SK-N-SH treated with all-trans-retinoic acid at 6 μM for 48 hours (cell line): ENCODE data around the gene CD22.

ENCODE experiments used
- ATAC-seq: fragments of 200-7000 bp; cut with Tn5 transposase; 3 replicates; pipeline ENCODE4 v1.9.1; 2020; ENCODE audit warnings: mild to moderate bottlenecking, moderate library complexity
- ARNTL ChIP-seq: fragments of 450-650 bp; formaldehyde crosslinking; IDR thresholded peaks from 2 replicates; pipeline ENCODE4 v1.5.0; 2020; ENCODE audit warnings: low read depth, mild to moderate bottlenecking, moderate library complexity, borderline replicate concordance
- BACH2 ChIP-seq: fragments of 250-450 bp; sonication (Bioruptor Pico); IDR thresholded peaks from 2 replicates; pipeline ENCODE4 v1.9.0; 2021; ENCODE audit warnings: mild to moderate bottlenecking, borderline replicate concordance
- CREB5 ChIP-seq: fragments of 250-450 bp; sonication (Bioruptor Pico); IDR thresholded peaks from 2 replicates; pipeline ENCODE4 v1.5.1; 2020; ENCODE audit warnings: low read depth, mild to moderate bottlenecking, moderate library complexity
- CSDC2 ChIP-seq: fragments of 250-450 bp; sonication (Bioruptor Pico); IDR thresholded peaks from 2 replicates; pipeline ENCODE4 v1.5.0; 2020; ENCODE audit warnings: mild to moderate bottlenecking, moderate library complexity
- CSRNP3 ChIP-seq: fragments of 250-450 bp; sonication (Bioruptor Pico); IDR thresholded peaks from 2 replicates; pipeline ENCODE4 v1.5.1; 2021; ENCODE audit warnings: mild to moderate bottlenecking, moderate library complexity
- ESRRG ChIP-seq: fragments of 250-450 bp; sonication (Bioruptor Pico); IDR thresholded peaks from 2 replicates; pipeline ENCODE4 v1.6.1; 2021; ENCODE audit warnings: mild to moderate bottlenecking
- GLIS3 ChIP-seq: fragments of 250-450 bp; sonication (Bioruptor Pico); IDR thresholded peaks from 2 replicates; pipeline ENCODE4 v1.5.0; 2020; ENCODE audit warnings: mild to moderate bottlenecking, moderate library complexity
- ISL1 ChIP-seq: fragments of 250-450 bp; sonication (Bioruptor Pico); IDR thresholded peaks from 2 replicates; pipeline ENCODE4 v2.1.2; 2022; ENCODE audit warnings: mild to moderate bottlenecking, moderate library complexity
- OSR1 ChIP-seq: fragments of 250-450 bp; sonication (Bioruptor Pico); IDR thresholded peaks from 2 replicates; pipeline ENCODE4 v1.8.0; 2022; ENCODE audit warnings: moderate library complexity, mild to moderate bottlenecking, inconsistent platforms
- PATZ1 ChIP-seq: fragments of 250-450 bp; sonication (Bioruptor Pico); IDR thresholded peaks from 2 replicates; pipeline ENCODE4 v1.8.0; 2020; ENCODE audit warnings: mild to moderate bottlenecking, moderate library complexity, borderline replicate concordance
- POU6F1 ChIP-seq: fragments of 250-450 bp; sonication (Bioruptor Pico); IDR thresholded peaks from 2 replicates; pipeline ENCODE4 v1.8.0; 2021; ENCODE audit warnings: low read depth, mild to moderate bottlenecking, moderate library complexity, borderline replicate concordance
- PPARA ChIP-seq: fragments of 250-450 bp; sonication (Bioruptor Pico); IDR thresholded peaks from 2 replicates; pipeline ENCODE4 v1.5.0; 2020; ENCODE audit warnings: mild to moderate bottlenecking, borderline replicate concordance
- RARB ChIP-seq: fragments of 250-450 bp; sonication (Bioruptor Pico); IDR thresholded peaks from 2 replicates; pipeline ENCODE4 v1.8.0; 2021; ENCODE audit warnings: mild to moderate bottlenecking, moderate library complexity
- SNAI2 ChIP-seq: fragments of 250-450 bp; sonication (Bioruptor Pico); IDR thresholded peaks from 2 replicates; pipeline ENCODE4 v1.5.0; 2020; ENCODE audit warnings: mild to moderate bottlenecking, moderate library complexity
- TCF4 ChIP-seq: fragments of 250-450 bp; sonication (Bioruptor Pico); IDR thresholded peaks from 2 replicates; pipeline ENCODE4 v1.8.0; 2021; ENCODE audit warnings: mild to moderate bottlenecking, moderate library complexity, borderline replicate concordance
- TOX ChIP-seq: fragments of 250-450 bp; sonication (Bioruptor Pico); IDR thresholded peaks from 2 replicates; pipeline ENCODE4 v1.8.0; 2021; ENCODE audit warnings: mild to moderate bottlenecking, moderate library complexity, borderline replicate concordance
- TSHZ2 ChIP-seq: fragments of 250-450 bp; sonication (Bioruptor Pico); IDR thresholded peaks from 2 replicates; pipeline ENCODE4 v1.5.0; 2020; ENCODE audit warnings: mild to moderate bottlenecking, moderate library complexity
- ZC3H10 ChIP-seq: fragments of 250-450 bp; sonication (Bioruptor Pico); IDR thresholded peaks from 2 replicates; pipeline ENCODE4 v1.5.1; 2021; ENCODE audit warnings: mild to moderate bottlenecking, moderate library complexity
- ZFP3 ChIP-seq: fragments of 250-450 bp; sonication (Bioruptor Pico); IDR thresholded peaks from 2 replicates; pipeline ENCODE4 v1.5.0; 2020; ENCODE audit warnings: mild to moderate bottlenecking, moderate library complexity
- ZFP30 ChIP-seq: fragments of 450-650 bp; formaldehyde crosslinking; IDR thresholded peaks from 2 replicates; pipeline ENCODE4 v1.5.0; 2022; ENCODE audit warnings: mild to moderate bottlenecking, moderate library complexity
- ZNF565 ChIP-seq: fragments of 450-650 bp; formaldehyde crosslinking; conservative IDR thresholded peaks from 2 replicates; pipeline ENCODE4 v1.5.0; 2020; ENCODE audit warnings: low read depth, mild to moderate bottlenecking, moderate library complexity
- ZNF70 ChIP-seq: fragments of 450-650 bp; formaldehyde crosslinking; IDR thresholded peaks from 2 replicates; pipeline ENCODE4 v1.5.0; 2020; ENCODE audit warnings: mild to moderate bottlenecking, moderate library complexity
- ZNF8 ChIP-seq: fragments of 450-650 bp; formaldehyde crosslinking; IDR thresholded peaks from 2 replicates; pipeline ENCODE4 v1.5.0; 2020; ENCODE audit warnings: mild to moderate bottlenecking, moderate library complexity

Gene CD22

GRCh38 chr19:35342430-35342829 lies 13.4 kb downstream of the CD22 start (continued):
- TF ChIP-seq POU6F1 (CRISPR knock-in tag) (no peak), CSDC2 (CRISPR knock-in tag) (no peak), SNAI2 (no peak), ESRRG (CRISPR knock-in tag) (no peak)

GRCh38 chr19:35344511-35345031 lies 15.6 kb downstream of the CD22 start:
- no peak for ATAC-seq
- TF ChIP-seq ZNF565 (CRISPR knock-in tag) (no peak), ZC3H10 (no peak), GLIS3 (CRISPR knock-in tag) (no peak), CREB5 (CRISPR knock-in tag) (no peak), ISL1 (CRISPR knock-in tag) (no peak), BACH2 (CRISPR knock-in tag) (no peak), ZNF8 (no peak), ZFP3 (CRISPR knock-in tag) (no peak), ZFP30 (no peak), TOX (no peak), TCF4 (no peak), ZNF70 (no peak), OSR1 (CRISPR knock-in tag) (no peak), PPARA (CRISPR knock-in tag) (no peak)

GRCh38 chr19:35345671-35346111 lies 16.7 kb downstream of the CD22 start:
- no peak for ATAC-seq
- TF ChIP-seq SNAI2 = no peak
- no peak for TF ChIP-seq PPARA (CRISPR knock-in tag)
- TF ChIP-seq BACH2 (CRISPR knock-in tag) = no peak
- TF ChIP-seq ZC3H10 = no peak
- no peak for TF ChIP-seq ESRRG (CRISPR knock-in tag)
- no peak for TF ChIP-seq TSHZ2 (CRISPR knock-in tag)
- no peak for TF ChIP-seq CREB5 (CRISPR knock-in tag)
- TF ChIP-seq TOX = no peak
- no peak for TF ChIP-seq POU6F1 (CRISPR knock-in tag)
- TF ChIP-seq CSRNP3 (CRISPR knock-in tag) = no peak
- TF ChIP-seq GLIS3 (CRISPR knock-in tag) = no peak
- TF ChIP-seq ZFP3 (CRISPR knock-in tag) = no peak
- no peak for TF ChIP-seq PATZ1
- no peak for TF ChIP-seq ZNF8
- no peak for TF ChIP-seq ARNTL (CRISPR knock-in tag)
- no peak for TF ChIP-seq RARB (CRISPR knock-in tag)
- TF ChIP-seq ISL1 (CRISPR knock-in tag) = no peak
- no peak for TF ChIP-seq ZNF565 (CRISPR knock-in tag)
- no peak for TF ChIP-seq CSDC2 (CRISPR knock-in tag)
- no peak for TF ChIP-seq ZFP30
- TF ChIP-seq, all 23 proteins: peak for 0
